GM12878 (cell line): ENCODE data around the gene CCDC187.

Source experiments
- ASH2L ChIP-seq: fragments of 300-600, 200-600 bp; sonication (generic); IDR thresholded peaks from 2 replicates; pipeline ENCODE4 v1.6.1; 2017; ENCODE audit warnings: low read depth, mild to moderate bottlenecking, borderline replicate concordance
- CTCF ChIP-seq, 3 experiments: IDR thresholded peaks in 2 of 3; conservative IDR thresholded peaks in 1 of 3; 2 replicates each; pipeline ENCODE4 v1.5.1; 2011; ENCODE audit warnings: low read depth in 3 of 3, low read length in 3 of 3, mild to moderate bottlenecking in 3 of 3, control low read depth in 2 of 3, moderate library complexity in 2 of 3, inconsistent platforms in 1 of 3, mixed read lengths in 1 of 3; ENCODE audit not compliant: control insufficient read depth in 2 of 3, insufficient read depth in 1 of 3; ENCODE audit errors: extremely low read depth in 1 of 3
- EZH2 ChIP-seq: IDR thresholded peaks from 2 replicates; pipeline ENCODE4 v1.6.1; 2012; ENCODE audit warnings: low read depth, mild to moderate bottlenecking, control low read depth, inconsistent platforms, low read length, borderline replicate concordance; ENCODE audit not compliant: control insufficient read depth
- JUNB ChIP-seq: IDR thresholded peaks from 2 replicates; pipeline ENCODE4 v1.6.1; 2016; ENCODE audit warnings: antibody characterized with exemption, mild to moderate bottlenecking

- TF ChIP-seq EZH2 (no peak), CTCF (IDR thresholded peaks at IDR 0.05 in 2 of 3, conservative IDR thresholded peaks at IDR 0.05 in 1 of 3; ENCODE audit: control insufficient read depth in 2 of 3, extremely low read depth in 1 of 3, insufficient read depth in 1 of 3, low read depth in 3 of 3, low read length in 3 of 3) (no peak), JUNB (no peak), ASH2L (no peak)
These were observed 70.5 kb downstream of the CCDC187 start for GRCh38 chr9:136233411-136233810.
